Hematopoietic multipotent progenitor cell treated with erythropoietin and hydrocortisone succinate and interleukin-3 and kit ligand, for 6 days (in vitro differentiated cells): ENCODE measurements around the gene LRCH3.
"Not testable (repeated sequence)": the region's sequence is repeated elsewhere in the genome, so short reads cannot be mapped to it uniquely, and the experiment has no call there.

Experiments used
- DNase-seq: peaks from one replicate; pipeline ENCODE4 v3.0.0-alpha.2; 2015

The LRCH3 gene

DNA sequence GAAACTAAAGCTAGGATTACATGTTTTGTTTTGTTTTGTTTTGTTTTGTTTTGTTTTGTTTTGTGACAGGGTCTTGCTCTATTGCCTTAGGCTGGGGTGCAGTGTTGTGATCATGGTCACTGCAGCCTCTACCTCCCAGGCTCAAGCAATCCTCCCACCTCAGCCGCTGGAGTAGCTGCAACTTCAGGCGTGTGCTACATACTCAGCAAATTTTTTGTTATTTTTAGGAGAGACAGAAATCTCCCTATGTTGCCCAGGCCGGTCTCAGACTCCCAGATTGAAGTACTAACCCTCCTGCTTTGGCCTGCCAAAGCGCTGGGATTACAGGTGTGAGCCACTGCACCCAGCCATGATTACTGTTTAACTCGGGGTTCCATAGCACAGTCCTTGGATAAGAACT is 50.7 kb downstream of the LRCH3 start:
- DNase-seq, result no peak

DNA sequence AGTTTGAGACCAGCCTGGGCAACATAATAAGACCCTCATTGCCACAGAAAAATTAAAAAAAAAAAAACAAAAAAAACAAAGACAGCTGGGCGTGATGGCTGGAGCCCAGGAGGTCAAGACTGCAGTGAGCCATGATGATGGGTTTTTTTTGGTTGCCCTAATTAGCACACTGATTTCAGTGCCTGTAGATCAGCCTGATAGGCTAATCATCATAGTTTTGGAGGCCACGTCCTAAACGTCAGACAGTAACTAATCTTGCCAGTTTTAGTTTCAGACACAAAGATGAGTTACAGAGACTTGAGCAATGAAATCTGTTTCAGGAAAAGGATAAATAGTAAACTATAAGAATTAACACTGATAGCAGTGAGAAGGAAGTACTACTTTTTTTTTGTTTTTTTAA is 55.4 kb downstream of the LRCH3 start:
- no peak for DNase-seq

DNA sequence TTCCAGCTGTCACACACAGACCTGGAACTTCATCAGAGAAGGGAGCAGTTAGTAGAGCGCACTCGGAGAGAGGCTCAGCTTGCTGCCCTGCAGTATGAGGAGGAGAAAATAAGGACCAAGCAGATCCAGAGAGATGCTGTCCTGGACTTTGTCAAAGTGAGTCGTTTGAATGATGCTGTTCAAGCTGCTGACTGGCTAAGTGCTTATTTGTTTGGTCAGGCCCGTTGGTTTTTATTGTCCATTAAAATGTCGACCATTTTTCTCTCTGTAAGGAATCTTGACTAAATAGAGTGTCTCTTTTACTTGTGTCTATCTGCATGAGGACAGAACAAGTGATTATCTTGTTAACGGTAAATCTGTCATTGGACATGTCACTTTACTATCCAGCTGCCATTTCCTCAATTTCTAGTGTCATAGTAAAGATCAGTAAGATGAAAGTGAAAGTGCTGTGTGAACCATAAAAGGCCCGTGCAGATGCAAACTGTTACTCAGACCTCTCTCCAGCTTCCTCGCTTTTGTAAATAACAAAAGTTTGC is 56.9 kb downstream of the LRCH3 start:
- DNase-seq, result peak; percentile 61

DNA sequence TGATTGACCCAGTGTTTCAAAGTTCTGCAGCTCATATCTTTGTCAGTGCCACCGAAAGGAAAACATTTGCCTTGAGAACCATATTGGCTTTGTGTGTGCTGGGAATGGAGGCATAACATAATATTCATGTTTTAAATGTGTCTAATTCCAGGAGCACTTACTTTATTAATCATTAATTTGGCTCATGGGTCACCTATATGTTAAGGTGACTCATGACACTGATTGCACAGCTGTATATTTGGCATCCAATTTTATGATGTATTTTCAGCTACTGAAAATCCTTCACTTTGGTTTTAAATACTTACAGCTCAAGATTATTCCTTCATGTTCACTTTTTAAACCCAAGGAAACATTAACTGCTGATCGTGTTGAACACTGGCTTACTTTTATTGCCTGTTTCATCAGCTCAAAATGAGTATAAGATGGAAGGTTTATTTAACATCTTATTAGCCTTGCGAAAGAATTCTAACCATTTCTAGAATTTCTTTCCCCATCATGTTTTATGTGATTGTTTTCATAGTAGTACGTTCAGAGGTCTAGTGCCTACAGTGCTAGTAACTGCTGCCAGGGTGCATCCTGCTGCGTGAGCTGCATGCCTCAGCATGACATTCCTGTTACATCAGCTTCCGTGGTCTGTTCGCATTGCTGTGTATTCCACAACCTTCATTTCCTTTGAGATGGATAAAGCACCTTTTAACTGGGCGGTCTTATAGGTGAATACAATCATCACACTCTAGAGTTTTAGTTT is 63.7 kb downstream of the LRCH3 start:
- DNase-seq, result no peak

DNA sequence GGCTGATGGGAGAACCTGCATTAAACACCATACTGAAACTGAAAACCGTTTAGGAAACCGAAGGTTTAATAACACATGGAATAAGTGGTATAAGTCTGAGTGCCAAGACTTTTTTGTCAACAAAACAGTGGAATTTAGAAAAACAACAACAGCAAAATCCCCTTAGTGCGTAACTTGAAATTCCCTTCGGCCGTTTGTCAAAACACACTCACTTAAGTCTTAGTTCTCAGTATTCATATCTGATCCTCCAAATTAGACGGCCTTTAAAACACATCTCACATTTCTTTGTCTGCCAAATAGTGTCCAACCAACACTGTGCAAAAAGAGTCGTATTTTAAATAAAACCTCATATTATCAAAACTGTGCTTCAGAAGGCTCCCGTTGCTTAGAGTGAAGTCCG is 64.5 kb downstream of the LRCH3 start:
- DNase-seq, result no peak

DNA sequence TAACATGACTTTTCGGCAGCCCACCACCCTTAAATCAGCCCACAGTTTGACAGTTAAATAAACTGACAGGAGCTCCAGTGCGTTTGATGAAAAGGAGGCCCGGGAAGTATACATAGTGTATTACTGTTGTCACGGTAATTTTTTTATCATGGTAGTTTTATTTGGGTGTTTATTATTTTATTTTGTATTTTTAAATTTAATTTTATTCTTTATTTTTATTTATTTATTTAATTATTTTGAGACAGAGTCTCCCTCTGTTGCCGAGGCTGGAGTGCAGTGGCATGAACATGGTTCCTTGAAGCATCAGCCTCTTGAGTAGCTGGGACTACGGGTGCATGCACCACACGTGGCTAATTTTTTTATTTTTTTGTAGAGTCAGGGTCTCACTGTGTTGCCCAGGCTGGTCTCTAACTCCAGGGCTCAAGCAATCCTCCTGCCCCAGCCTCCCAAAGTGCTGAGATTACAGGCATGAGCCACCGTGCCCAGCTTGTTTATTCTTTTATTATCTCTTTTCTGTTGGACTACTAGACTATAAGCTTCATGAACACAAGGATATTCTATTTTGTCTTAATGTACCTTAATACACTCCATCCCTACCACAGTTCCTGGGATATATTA is 65.3 kb downstream of the LRCH3 start:
- DNase-seq, result no peak

DNA sequence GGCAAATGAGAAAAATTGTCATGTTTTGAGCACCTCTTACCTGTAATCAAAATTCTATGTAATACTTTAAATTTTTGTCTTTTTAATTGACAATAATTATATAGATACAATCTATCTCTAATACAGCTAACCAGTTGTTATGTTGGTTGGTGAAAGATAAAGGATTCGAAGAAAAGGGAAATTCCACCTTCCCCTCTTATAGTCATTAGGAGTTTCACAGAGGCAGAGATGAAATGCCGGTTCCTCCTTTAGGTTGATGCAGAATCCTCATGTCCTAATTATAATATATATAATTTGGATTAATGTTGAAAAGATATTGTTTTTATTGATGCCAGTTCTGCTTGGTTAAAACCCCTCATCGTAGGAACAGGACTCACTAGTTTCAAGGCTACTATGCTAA is 67.1 kb downstream of the LRCH3 start:
- DNase-seq, result no peak

DNA sequence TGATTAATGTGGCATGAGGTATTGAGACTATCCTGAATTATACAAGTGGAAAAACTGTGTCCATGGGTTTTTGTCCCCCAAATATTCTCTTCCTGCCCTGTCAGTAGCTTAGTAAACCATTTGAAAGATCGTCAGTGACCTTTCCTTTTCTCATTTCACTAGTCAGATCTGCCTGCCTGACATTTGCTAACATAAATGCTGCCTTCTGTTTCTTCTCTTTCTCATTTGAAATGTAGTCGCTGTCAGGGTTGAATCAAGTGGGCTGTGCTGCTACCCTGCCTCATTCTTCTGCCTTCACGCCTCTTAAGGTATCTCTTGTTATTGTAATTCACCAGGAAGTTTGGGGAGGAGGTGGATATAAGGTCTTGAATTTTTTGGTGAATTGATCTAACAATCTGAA is 67.5 kb downstream of the LRCH3 start:
- DNase-seq, result no peak

DNA sequence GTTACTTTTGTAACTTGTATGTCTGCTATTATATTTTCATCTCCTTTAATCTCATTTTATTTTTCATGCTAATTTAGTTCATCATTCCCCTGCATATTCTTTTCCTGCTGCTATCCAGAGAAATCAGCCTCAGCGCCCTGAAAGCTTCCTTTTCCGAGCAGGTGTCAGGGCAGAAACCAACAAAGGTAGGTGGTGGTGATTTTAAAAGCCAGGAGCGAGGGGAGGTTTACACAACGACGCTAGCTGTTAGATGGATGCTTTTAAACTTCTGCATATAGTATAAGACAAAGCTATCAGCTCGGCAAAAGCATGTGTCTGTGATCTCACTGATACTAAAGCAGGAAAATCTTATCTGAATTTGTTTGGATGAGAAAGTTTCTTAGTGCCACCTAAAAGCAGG is 75.0 kb downstream of the LRCH3 start:
- DNase-seq, result no peak

DNA sequence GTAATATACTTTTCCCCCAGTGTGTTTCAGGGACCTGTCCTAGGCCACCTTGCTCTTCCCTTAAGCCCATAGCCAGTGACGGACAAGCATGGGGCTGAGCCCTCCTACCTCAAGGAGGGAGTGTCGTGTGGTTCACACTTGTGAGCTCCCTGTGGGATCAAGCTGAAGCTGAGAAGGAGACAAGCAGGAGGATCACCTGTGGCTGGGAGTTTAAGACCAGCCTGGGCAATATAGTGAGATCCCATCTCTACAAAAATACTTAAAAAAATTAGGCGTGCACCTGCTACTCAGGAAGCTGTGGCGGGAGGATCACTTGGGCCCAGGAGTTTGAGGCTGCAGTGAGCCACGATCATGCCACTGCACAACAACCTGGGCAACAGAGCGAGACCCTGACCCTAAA is 82.3 kb downstream of the LRCH3 start:
- DNase-seq, result no peak

DNA sequence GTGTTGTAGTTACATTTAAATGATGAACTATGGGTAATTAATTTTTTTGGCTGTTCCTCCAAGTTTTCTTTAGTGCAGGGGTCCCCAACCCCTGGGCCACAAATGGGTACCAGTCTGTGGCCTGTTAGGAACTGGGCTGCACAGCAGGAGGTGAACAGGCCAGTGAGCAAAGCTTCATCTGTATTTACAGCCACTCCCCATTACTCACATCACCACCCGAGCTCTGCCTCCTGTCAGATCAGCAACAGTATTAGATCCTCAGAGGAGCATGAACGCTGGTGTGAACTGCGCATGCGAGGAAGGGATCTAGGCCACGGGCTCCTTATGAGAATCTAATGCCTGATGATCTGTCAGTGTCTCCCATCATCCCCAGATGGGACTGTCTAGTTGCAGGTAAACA is 83.0 kb downstream of the LRCH3 start:
- no peak for DNase-seq

DNA sequence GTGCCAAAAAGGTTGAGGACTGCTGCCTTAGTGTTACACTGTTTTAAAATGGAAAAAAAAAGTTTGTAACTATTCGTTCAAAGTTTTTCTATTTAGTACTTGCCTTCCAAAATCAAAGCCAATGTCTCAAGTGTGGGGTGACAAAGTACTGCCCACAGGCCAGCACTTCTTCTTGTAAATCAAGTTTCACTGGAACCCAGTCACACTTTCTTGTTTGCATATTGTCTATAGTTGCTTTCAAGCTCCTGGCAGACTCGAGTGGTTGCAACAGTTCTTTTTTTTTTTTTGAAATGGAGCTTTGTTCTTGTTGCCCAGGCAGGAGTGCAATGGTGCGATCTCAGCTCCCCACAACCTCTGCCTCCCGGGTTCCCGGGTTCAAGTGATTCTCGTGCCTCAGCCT is 83.6 kb downstream of the LRCH3 start:
- no peak for DNase-seq

DNA sequence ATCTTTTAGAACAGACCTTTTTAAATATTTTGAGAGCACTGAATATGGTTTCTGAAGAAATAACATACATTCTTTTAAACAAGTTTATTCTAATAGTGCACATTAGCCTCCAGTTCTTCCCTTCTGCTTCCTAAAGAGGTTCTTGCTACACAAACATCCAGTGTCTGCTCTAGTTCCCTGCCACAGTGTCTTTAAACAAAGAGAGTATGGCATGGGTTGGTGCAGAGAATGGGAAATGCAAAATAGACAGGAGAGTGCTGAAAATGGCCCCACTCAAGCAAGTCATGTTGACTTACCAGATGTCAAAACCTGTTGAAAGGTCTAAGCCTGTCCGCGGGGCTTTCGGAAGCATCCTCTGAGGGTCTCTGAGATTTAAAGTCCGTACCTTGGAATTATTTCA is 86.8 kb downstream of the LRCH3 start:
- no peak for DNase-seq

DNA sequence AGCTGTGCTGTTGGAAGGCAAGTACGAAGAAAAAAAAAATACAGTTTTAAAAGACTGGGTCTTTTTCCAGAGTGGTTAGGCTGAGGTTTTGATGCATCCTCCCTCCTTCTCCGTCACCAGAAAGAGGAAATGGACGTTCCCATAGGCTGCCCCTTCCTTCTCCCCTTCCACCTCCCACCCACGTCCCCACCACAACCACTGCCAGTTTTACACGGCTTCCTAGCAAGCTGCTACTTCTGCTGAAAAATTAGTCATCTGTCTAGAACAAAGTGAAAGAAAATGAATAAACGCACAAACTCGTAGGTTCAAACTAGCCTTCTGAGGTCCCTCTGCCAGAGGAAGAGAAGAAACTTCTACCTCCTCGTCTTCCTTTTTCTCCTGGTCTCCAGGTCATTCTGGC is 87.4 kb downstream of the LRCH3 start:
- DNase-seq, result peak; percentile 23

DNA sequence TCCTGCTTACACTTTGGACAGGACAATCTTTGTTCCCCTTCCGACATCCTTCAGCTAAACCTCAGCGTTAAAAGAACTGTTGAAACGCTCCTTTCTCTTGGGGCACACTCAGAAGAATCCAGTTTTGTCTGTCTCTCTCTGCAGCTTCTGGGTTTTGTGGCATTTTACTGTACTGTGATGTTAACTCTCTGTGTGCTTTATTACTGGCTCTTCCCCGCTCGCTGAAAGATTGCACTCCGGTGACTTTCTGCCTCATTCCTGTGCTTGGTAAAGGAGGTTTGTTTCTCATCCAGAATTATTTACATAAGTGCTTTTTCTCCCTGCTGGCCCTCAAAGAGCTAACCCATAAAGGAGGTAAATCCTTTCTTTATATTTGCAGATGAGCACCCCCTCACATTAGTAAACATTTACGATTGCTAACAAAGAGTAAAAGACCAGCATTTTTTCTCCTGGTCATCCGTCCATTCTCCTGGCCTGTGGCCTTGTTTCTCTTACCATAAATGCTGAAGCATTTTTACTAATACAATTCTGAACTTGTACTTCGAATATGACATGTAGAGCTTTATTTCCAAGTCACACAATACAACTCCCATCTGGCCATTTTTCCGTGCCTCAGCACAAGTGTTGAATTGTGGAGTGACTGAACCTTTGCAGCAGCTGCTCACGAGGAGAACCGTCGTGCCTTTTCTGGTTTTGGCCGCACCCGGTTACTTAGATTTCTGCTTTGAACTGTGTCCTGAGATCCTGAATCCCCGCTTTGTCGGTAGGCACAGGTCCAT is 89.6 kb downstream of the LRCH3 start:
- no peak for DNase-seq

DNA sequence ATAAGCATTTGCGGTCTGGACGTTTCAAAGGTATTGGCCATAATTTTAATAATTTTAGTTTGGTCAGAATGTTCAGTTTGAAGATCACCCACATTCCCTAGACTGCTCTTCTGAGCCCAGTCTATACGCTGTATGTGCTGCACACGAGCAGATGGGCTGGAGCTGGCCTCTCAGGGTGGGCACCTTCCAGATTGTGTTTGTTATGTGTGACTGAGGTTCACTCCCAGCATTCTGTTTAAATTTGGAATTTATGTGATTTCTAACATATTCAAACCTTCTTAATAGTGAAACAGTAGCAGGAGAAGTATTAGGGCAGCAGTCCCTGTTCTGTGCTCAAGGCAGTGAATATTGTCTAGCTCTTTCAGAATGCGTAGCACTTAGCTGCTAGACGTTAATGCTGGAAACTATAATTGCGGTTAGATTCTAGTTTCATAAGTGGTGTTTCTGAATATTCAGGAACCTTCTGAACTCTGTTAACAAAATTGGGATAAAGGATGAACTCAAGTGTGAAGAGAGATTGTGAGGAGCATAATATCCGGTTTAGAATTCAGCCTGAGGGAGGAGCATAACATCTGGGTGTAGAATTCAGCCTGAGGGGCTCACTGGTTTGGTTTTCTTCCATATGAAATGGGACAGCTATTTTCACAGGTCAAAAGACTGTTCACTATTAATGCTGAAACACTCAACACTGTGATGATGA is 90.4 kb downstream of the LRCH3 start:
- DNase-seq, result no peak

DNA sequence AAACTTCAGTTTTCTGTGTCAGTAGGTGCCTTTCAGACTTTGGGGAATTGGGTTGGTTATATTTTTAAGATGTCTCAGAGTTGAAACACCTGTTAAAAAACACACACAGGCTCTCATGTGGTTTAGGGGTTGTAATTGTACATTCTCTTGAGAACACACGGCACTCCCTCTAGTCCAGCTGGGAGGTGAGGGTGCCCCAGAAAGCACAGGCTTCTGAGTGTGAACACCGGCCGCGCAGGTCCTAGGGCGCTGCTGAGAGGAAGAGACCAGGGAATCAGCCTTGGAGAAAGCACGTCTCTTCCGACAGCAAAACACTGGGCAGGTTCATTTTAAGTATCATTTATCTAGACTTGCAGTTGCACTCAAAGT is 90.9 kb downstream of the LRCH3 start:
- no peak for DNase-seq

DNA sequence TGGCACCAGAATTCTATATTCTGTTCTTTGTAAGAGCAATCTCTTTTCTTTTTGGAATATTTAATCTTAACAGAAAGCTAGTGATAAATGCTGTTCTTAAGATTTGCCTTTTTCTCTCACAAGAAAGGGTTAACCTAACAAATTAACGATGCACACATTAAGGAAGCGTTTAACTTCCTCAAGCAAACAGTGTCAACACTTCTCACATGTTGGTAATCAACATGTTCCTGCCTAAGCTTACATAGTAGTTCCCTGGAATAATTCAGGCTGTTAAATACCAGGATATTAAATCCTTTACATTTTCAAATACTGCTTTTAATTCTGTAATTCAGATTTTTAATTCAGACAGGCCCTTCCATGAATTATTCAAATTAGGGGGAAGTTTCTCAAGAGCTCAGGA is 91.5 kb downstream of the LRCH3 start:
- peak; percentile 23 for DNase-seq

DNA sequence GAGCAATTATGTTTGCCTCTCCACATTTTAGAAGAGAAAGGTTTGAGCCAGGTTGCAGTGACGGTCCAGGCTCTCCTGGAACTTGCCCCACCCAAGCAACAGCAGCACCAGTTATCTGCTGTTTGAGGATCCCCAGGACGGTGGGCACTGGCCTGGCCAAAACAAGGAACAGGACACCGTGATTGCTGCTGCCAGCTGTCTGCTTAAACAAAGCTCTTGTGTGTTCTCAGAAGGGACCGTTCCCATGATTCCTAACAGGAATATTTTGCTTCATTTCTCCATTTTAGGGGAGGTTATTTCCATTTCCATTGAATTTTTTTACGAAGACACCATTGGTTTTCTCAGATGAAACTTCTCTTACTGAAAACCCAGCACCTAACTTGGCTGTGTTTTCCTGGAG is 92.5 kb downstream of the LRCH3 start:
- no peak for DNase-seq

DNA sequence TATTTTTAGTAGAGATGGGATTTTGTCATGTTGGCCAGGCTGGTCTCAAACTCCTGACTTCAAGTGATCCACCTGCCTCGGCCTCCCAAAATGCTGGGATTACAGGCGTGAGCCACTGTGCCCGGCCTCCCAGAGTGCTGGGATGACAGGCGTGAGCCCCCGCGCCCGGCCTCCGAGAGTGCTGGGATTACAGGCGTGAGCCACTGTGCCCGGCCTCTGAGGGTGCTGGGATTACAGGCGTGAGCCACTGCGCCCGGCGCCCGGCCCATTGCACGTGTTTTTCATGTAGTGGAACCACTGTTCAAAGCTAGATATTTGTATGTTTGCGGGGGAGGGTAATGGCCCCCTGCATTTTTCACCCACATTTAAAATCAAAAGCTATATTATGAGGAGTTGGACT is 93.3 kb downstream of the LRCH3 start:
- not testable (repeated sequence) for DNase-seq

DNA sequence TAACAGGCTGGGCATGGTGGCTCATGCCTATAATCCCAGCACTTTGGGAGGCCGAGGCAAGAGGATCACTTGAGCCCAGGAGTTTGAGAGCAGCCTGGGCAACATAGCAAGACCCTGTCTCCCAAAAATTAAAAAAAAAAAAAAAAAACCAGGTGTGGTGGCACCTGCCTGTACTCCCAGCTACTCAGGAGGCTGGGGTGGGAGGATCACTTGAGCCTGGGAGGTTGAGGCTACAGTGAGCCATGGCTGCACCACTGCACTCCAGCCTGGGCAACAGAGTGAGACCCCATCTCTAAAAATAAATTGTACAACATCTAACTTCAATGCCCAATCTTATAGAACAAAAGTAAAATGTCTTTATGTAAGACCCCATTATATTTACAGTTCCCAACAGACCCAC is 95.0 kb downstream of the LRCH3 start:
- not testable (repeated sequence) for DNase-seq

DNA sequence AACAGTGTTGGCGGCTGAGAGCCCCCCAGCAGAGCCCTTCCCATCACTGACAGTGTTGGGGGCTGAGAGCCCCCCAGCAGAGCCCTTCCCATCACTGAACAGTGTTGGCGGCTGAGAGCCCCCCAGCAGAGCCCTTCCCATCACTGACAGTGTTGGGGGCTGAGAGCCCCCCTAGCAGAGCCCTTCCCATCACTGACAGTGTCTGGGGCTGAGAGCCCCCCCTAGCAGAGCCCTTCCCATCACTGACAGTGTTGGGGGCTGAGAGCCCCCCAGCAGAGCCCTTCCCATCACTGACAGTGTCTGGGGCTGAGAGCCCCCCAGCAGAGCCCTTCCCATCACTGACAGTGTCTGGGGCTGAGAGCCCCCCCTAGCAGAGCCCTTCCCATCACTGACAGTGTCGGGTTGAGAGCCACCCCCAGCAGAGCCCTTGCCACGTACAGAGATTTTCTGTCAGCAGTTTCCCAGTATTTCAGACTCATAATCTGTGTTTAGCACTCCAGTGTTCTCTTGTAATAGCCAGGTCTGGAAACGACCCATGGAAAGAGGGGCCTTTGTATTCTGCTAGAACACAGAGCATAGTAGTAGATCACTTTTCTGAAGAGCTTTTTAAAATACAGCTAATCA is 96.5 kb downstream of the LRCH3 start:
- not testable (repeated sequence) for DNase-seq

DNA sequence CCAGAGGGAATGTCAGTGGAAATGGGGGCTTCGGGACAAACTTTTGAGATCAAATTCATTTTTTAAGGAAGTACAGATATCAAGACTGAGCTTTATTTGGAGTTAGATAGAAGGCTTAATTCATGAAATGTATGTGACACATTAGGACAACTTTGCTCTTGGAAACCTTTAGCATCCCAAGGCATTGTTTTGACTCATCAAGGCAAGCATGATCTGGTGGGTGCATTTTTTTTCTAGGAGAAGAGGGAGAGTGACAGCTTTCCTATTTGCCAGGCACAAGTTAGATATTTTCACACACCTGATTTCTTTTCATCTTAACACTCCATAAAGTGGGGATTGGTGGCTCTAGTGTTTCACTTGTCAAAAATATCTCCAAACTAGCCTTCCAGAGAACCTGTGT is 97.5 kb downstream of the LRCH3 start:
- no peak for DNase-seq
